ENCODE data around the gene NUTM2B.
"Not testable (repeated sequence)": the region's sequence is repeated elsewhere in the genome, so short reads cannot be mapped to it uniquely, and the experiment has no call there.

Gene NUTM2B, protein sequence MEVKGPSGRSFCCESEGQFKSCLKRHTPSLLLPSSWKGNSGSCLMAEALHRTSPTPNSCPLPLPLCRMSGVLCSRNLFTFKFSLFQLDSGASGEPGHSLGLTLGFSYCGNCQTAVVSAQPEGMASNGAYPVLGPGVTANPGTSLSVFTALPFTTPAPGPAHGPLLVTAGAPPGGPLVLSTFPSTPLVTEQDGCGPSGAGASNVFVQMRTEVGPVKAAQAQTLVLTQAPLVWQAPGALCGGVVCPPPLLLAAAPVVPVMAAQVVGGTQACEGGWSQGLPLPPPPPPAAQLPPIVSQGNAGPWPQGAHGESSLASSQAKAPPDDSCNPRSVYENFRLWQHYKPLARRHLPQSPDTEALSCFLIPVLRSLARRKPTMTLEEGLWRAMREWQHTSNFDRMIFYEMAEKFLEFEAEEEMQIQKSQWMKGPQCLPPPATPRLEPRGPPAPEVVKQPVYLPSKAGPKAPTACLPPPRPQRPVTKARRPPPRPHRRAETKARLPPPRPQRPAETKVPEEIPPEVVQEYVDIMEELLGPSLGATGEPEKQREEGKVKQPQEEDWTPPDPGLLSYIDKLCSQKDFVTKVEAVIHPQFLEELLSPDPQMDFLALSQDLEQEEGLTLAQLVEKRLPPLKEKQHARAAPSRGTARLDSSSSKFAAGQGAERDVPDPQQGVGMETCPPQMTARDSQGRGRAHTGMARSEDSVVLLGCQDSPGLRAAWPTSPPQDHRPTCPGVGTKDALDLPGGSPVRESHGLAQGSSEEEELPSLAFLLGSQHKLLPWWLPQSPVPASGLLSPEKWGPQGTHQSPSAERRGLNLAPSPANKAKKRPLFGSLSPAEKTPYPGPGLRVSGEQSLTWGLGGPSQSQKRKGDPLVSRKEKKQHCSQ

DNA sequence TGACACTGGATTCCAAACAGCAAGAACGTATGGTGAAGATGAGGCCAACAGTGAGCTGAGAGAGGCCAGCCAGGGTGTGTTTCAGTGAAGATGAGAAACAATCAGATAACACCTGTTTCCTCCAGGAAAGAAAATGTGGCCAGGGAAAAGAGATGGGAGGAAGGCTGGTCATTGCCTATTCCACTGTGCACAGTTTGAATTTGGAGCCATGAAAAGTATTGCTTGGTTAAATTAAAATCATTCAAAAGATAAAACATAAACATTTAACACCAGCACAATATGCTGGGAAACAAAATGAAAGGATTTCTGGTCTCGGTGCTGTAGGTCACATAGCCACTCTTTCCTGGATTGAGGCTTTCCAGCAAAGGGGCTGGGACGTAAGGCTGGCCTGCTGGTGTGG is at the start of gene NUTM2B:
Gene NUTM2B (plus strand): TSS at position 301 of the 400 bp plus-strand sequence. CDS start 383 bp downstream, outside the sequence.
- not testable (repeated sequence) for H3F3A ChIP-seq (ENCODE audit: insufficient read depth); H2AFZ ChIP-seq (ENCODE audit: low read depth, low read length, severe bottlenecking); H3K9me3 ChIP-seq (ENCODE audit: insufficient read depth, low read length); H3K36me3 ChIP-seq (ENCODE audit: low read length); H4K20me1 ChIP-seq (ENCODE audit: low read depth, low read length); H3K27me3 ChIP-seq (ENCODE audit: low read length); H3K9ac ChIP-seq (ENCODE audit: low read length); H3K9me2 ChIP-seq (replicated peaks; ENCODE audit: insufficient read depth, low read length); H3K4me3 ChIP-seq (ENCODE audit: insufficient read depth, low read length, poor library complexity, severe bottlenecking); H3K27ac ChIP-seq (ENCODE audit: low read depth, low read length); H3K79me2 ChIP-seq (ENCODE audit: insufficient read depth, low read length); H3K4me2 ChIP-seq (ENCODE audit: low read depth, low read length, poor library complexity, severe bottlenecking)

DNA sequence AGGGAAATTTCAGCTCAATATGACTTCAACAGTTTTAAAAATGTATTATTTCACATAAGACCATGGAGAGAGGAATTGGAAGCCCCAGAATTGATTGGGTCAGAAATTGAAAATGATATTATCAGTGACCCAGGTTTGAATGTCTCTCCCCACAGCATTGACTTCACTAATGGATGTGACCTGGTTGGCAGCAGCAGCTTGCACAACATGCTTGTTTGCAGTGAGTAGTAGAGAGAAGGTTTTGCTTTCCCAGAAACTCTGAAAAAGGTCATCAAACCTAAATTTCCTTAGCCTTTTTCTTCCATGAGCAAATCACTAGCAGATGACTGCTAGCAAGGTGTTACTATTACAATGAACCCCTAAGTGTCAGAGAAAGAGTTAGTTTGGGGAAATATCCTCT is 39.7 kb upstream of the NUTM2B start:
- not testable (repeated sequence) for H3K27me3 ChIP-seq (ENCODE audit: low read length); H3K27ac ChIP-seq (ENCODE audit: low read depth, low read length); H4K20me1 ChIP-seq (ENCODE audit: low read depth, low read length); H3K36me3 ChIP-seq (ENCODE audit: low read length); H3K4me3 ChIP-seq (ENCODE audit: insufficient read depth, low read length, poor library complexity, severe bottlenecking); H3K4me2 ChIP-seq (ENCODE audit: low read depth, low read length, poor library complexity, severe bottlenecking); H3K9ac ChIP-seq (ENCODE audit: low read length); H2AFZ ChIP-seq (ENCODE audit: low read depth, low read length, severe bottlenecking); H3K79me2 ChIP-seq (ENCODE audit: insufficient read depth, low read length); H3K9me2 ChIP-seq (replicated peaks; ENCODE audit: insufficient read depth, low read length); H3K9me3 ChIP-seq (ENCODE audit: insufficient read depth, low read length); H3F3A ChIP-seq (ENCODE audit: insufficient read depth)

DNA sequence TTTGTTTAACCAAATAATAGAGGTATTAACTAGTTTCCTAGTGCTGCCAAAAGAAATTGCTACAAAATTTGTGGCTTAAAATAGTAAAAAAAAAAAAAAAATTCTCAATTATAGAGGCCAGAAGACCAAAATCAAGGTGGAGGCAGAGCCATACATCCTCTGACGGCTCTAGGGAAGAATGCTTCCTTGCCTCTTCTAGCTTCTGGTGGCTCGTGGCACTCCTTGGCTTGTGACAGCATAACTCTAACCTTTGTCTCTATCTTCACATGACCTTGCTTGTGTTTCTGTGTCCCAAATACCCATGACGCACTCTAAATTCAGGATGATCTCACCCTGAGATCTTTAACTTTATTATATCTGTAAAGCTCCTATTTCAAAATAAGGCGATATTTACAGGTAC is 38.3 kb upstream of the NUTM2B start:
- H3K9me3 ChIP-seq (ENCODE audit: insufficient read depth, low read length); H3K9ac ChIP-seq (ENCODE audit: low read length); H3K4me2 ChIP-seq (ENCODE audit: low read depth, low read length, poor library complexity, severe bottlenecking); H3F3A ChIP-seq (ENCODE audit: insufficient read depth); H3K36me3 ChIP-seq (ENCODE audit: low read length); H3K27me3 ChIP-seq (ENCODE audit: low read length); H4K20me1 ChIP-seq (ENCODE audit: low read depth, low read length); H3K79me2 ChIP-seq (ENCODE audit: insufficient read depth, low read length); H2AFZ ChIP-seq (ENCODE audit: low read depth, low read length, severe bottlenecking); H3K4me3 ChIP-seq (ENCODE audit: insufficient read depth, low read length, poor library complexity, severe bottlenecking); H3K27ac ChIP-seq (ENCODE audit: low read depth, low read length); H3K9me2 ChIP-seq (replicated peaks; ENCODE audit: insufficient read depth, low read length): not testable (repeated sequence)

DNA sequence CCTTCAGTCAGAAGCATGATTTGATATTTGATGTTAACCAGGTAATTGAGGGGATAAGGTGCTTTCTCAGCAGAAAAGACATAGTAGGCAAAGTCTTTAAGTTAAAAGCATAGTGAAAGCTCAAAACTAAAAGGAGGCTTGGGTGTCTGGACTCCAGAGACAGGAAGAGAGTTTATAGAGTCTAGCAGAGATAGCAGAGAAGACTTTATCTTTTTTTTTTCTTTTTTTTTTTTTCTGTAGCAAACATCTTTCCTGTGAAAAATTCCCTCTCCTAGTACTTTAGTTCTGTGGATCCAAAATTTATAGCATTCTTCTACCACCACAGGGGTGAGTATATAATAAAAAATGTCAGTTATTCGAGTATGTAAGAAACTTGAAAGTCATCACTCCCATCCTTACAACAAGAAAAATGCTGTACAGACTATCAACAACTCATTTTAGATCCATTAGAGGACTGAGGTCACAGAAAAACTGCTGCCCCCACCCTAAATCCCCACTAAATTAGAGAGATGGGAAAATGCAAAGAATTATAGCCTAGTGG is 33.7 kb upstream of the NUTM2B start:
- not testable (repeated sequence) for H3K4me2 ChIP-seq (ENCODE audit: low read depth, low read length, poor library complexity, severe bottlenecking); H3F3A ChIP-seq (ENCODE audit: insufficient read depth); H3K79me2 ChIP-seq (ENCODE audit: insufficient read depth, low read length); H3K9me3 ChIP-seq (ENCODE audit: insufficient read depth, low read length); H3K4me3 ChIP-seq (ENCODE audit: insufficient read depth, low read length, poor library complexity, severe bottlenecking); H3K9ac ChIP-seq (ENCODE audit: low read length); H3K27me3 ChIP-seq (ENCODE audit: low read length); H2AFZ ChIP-seq (ENCODE audit: low read depth, low read length, severe bottlenecking); H3K36me3 ChIP-seq (ENCODE audit: low read length); H3K27ac ChIP-seq (ENCODE audit: low read depth, low read length); H4K20me1 ChIP-seq (ENCODE audit: low read depth, low read length); H3K9me2 ChIP-seq (replicated peaks; ENCODE audit: insufficient read depth, low read length)

DNA sequence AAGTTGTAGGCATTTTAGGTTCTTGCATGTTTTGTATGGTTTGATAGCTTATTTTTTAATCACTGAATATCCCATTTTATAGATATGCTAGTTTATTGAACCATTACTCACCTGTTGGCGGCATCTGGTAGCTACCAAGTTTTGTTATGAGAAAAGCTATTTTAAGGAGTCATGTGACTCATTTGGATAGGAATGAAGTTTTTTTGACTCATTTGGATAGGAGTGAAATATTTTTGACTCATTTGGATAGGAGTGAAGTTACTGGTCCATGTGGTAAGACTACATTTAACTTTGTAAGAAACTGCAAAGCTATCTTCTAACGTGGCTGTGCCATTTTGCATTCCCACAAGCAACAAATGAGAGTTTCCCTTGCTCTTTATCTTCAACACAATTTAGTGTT is 28.1 kb upstream of the NUTM2B start:
- H3K4me3 ChIP-seq (ENCODE audit: insufficient read depth, low read length, poor library complexity, severe bottlenecking); H4K20me1 ChIP-seq (ENCODE audit: low read depth, low read length); H3K9ac ChIP-seq (ENCODE audit: low read length); H3K36me3 ChIP-seq (ENCODE audit: low read length); H3K9me3 ChIP-seq (ENCODE audit: insufficient read depth, low read length); H3K27ac ChIP-seq (ENCODE audit: low read depth, low read length); H3K9me2 ChIP-seq (replicated peaks; ENCODE audit: insufficient read depth, low read length); H3K27me3 ChIP-seq (ENCODE audit: low read length); H2AFZ ChIP-seq (ENCODE audit: low read depth, low read length, severe bottlenecking); H3F3A ChIP-seq (ENCODE audit: insufficient read depth); H3K4me2 ChIP-seq (ENCODE audit: low read depth, low read length, poor library complexity, severe bottlenecking); H3K79me2 ChIP-seq (ENCODE audit: insufficient read depth, low read length): not testable (repeated sequence)

DNA sequence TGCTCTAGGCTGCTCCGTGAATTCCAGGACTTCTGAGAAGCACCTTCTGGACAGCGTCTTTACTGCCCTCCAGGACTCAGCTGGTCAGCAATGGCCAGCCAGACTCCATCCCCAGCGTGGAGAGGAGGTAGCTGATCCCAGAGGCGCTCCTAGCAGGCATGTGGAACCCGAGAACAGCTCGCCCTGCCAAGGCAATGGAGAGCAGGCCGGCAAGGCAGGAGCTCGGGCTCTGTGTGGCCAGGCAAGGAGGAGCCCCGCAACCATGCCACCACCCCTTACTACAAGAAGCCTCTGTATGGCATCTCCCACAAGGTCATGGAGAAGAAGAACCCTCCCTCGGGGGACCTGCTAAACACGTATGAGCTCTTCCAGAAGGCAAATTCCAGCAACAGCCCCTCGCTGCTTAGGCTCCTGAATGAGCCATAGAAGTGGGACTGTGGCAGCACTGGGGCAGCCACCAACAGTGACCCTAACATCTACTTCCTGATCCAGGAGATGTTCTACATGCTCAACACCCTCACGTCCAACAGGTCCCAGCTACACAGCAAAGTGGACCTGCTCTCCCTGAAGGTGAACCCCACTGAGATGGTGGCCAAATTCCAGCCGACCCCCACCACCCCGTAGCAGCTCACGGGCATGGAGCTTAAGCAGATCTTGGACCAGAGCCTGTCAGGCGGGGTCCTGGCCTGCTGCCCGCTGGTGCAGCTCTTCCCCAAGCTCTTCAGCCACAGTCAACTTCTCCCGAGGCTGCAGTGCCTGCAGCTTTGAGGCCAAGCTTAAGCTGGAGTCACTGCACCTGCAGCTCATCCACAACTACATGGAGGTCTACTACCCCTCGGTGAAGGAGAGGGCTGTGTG is 19.8 kb upstream of the NUTM2B start:
- not testable (repeated sequence) for H3K9me3 ChIP-seq (ENCODE audit: insufficient read depth, low read length); H3K27ac ChIP-seq (ENCODE audit: low read depth, low read length); H3K9me2 ChIP-seq (replicated peaks; ENCODE audit: insufficient read depth, low read length); H3K27me3 ChIP-seq (ENCODE audit: low read length); H3K4me3 ChIP-seq (ENCODE audit: insufficient read depth, low read length, poor library complexity, severe bottlenecking); H3K9ac ChIP-seq (ENCODE audit: low read length); H3K4me2 ChIP-seq (ENCODE audit: low read depth, low read length, poor library complexity, severe bottlenecking); H3K79me2 ChIP-seq (ENCODE audit: insufficient read depth, low read length); H3F3A ChIP-seq (ENCODE audit: insufficient read depth); H2AFZ ChIP-seq (ENCODE audit: low read depth, low read length, severe bottlenecking); H4K20me1 ChIP-seq (ENCODE audit: low read depth, low read length); H3K36me3 ChIP-seq (ENCODE audit: low read length)

DNA sequence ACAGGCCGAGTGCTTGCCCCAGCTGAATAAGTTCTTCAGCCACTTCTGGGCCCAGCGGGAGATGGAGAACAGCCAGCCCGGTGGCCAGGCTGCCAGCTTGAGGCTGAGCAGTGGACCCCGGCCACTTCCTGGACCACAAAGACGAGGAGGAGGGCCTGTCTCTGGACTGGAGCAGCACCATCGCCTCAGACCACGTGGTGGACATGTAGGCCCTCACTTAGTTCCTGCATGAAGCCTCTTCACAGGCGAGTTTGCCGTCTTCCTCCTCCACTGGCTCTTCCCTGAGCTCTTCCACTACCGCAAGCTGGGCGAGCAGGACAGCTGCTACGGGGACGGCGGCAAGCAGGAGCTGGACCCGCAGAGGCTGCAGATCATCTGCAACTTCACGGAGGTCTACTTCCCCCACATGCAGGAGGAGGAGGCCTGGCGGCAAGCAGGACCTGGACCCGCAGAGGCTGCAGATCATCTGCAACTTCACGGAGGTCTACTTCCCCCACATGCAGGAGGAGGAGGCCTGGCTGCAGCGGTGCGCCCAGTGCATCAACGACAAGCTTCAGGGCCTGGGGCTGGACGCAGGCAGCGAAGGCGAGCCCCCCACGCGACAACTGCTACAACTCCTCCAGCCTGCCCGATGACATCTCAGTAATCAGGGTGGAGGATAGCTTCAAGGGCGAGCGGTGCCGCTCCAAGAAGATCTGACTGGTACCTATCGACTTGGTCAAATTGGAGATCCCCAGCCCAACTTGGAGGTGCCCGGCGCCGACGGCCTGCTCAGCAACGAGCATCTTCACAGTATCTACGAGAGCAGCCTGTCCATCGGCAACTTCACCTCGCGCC is 18.9 kb upstream of the NUTM2B start:
- H3K9me2 ChIP-seq (replicated peaks; ENCODE audit: insufficient read depth, low read length); H3K9ac ChIP-seq (ENCODE audit: low read length); H3K79me2 ChIP-seq (ENCODE audit: insufficient read depth, low read length); H3K27ac ChIP-seq (ENCODE audit: low read depth, low read length); H3K9me3 ChIP-seq (ENCODE audit: insufficient read depth, low read length); H3F3A ChIP-seq (ENCODE audit: insufficient read depth); H3K4me2 ChIP-seq (ENCODE audit: low read depth, low read length, poor library complexity, severe bottlenecking); H4K20me1 ChIP-seq (ENCODE audit: low read depth, low read length); H3K36me3 ChIP-seq (ENCODE audit: low read length); H3K4me3 ChIP-seq (ENCODE audit: insufficient read depth, low read length, poor library complexity, severe bottlenecking); H2AFZ ChIP-seq (ENCODE audit: low read depth, low read length, severe bottlenecking); H3K27me3 ChIP-seq (ENCODE audit: low read length): not testable (repeated sequence)
